Coronary artery (tissue), 2 donors: Measurements from ENCODE around the gene TRIM22.
A peak's percentile ranks its signal among the peaks of the same experiment; 100 is the strongest.
"Not testable (repeated sequence)": the region's sequence is repeated elsewhere in the genome, so short reads cannot be mapped to it uniquely, and the experiment has no call there.

Experiments used
- DNase-seq: peaks from one replicate; pipeline ENCODE4 v3.0.0-alpha.2; 2017; ENCODE audit warnings: low spot score
- H3K27ac ChIP-seq, 2 donors: fragments of 200-600 bp; sonication (generic); one replicate each; pipeline ENCODE4 v1.5.1; 2016 to 2019
- H3K4me3 ChIP-seq: fragments of 200-600 bp; sonication (generic); 2 replicates; pipeline ENCODE4 v1.5.1; 2016; ENCODE audit warnings: mild to moderate bottlenecking, moderate library complexity
- CTCF ChIP-seq: fragments of 200-600 bp; sonication (generic); IDR thresholded peaks from one replicate; pipeline ENCODE4 v1.5.1; 2019; ENCODE audit warnings: antibody characterized with exemption

The TRIM22 gene

GRCh38 chr11:5689551-5689983 is at the start of gene TRIM22:
TRIM22 (plus strand) TSS chr11:5689790; CDS start chr11:5696233, 6,443 bp downstream.
- no peak for TF ChIP-seq CTCF
- peak within 1 kb of the TSS; percentile 64 for H3K4me3 ChIP-seq
- peak within 1 kb of the TSS; percentile 85 to 89 for H3K27ac ChIP-seq
- DNase-seq = no peak

DNA sequence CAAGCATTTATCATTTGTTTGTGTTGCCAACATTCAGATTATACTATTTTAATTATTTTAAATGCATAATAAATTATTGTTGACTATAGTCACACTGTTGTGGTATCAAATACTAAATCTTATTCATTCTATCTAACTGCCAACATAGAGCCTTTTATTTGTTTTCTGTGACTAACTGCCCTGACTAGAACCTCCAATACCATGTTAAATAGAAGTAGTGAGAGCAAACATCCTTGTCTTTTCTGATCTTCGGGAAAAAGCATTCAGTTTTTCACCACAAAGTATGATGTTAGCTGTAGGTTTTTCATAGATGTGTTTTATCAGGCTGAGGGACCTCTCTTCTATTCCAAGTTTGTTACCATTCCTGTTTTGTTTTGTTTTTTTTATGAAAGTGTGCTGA is 49.6 kb upstream of the TRIM22 start:
- no peak for DNase-seq
- no peak overlapping the region for H3K27ac ChIP-seq
- TF ChIP-seq CTCF = no peak
- H3K4me3 ChIP-seq = no peak overlapping the region

GRCh38 chr11:5643585-5643984 is 46.0 kb upstream of the TRIM22 start:
- no peak overlapping the region for H3K27ac ChIP-seq
- TF ChIP-seq CTCF = no peak
- H3K4me3 ChIP-seq = no peak overlapping the region
- no peak for DNase-seq

- no peak for TF ChIP-seq CTCF
- no peak overlapping the region for H3K27ac ChIP-seq
Measured at GRCh38 chr11:5646139-5646538, 43.5 kb upstream of the TRIM22 start.

DNA sequence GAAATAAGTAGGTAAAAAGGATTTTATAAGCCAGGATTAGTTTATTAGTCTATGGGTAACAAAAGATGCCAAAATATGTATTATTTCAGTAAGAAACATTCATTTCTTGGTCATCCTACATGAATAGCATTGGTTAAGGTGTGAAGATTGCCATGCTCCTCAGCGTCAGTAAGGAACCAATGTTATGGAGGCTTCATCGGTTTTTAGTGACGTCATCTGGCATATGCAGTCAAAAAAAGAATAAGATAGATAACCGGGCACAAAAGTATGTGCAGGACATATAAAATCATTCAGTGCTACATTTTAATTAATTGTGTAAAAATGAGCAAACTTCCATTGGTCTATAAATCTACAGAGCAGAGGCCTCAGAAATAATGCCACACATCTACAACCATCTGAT is 34.1 kb upstream of the TRIM22 start:
- Histone ChIP-seq H3K4me3 (no peak overlapping the region), H3K27ac (no peak overlapping the region)
- DNase-seq = no peak
- no peak for TF ChIP-seq CTCF

More at GRCh38 chr11:5646139-5646538, 43.5 kb upstream of the TRIM22 start:
- no peak overlapping the region for H3K4me3 ChIP-seq
- DNase-seq = no peak

DNA sequence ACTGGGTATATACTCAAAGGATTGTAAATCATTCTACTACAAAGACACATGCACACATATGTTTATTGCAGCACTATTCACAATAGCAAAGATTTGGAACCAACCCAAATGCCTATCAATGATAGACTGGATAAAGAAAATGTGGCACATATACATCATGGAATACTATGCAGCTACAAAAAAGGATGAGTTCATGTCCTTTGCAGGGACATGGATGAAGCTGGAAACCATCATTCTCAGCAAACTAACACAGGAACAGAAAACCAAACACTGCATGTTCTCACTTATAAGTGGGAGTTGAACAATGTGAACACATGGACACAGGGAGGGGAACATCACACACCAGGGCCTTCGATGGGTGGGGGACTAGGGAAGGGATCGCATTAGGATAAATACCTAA is 32.6 kb upstream of the TRIM22 start:
- not testable (repeated sequence) for H3K4me3 ChIP-seq, H3K27ac ChIP-seq, DNase-seq

- Histone ChIP-seq H3K4me3 (no peak overlapping the region), H3K27ac (no peak overlapping the region)
- no peak for DNase-seq
- no peak for TF ChIP-seq CTCF
Measured at GRCh38 chr11:5658318-5658717, 31.3 kb upstream of the TRIM22 start.

DNA sequence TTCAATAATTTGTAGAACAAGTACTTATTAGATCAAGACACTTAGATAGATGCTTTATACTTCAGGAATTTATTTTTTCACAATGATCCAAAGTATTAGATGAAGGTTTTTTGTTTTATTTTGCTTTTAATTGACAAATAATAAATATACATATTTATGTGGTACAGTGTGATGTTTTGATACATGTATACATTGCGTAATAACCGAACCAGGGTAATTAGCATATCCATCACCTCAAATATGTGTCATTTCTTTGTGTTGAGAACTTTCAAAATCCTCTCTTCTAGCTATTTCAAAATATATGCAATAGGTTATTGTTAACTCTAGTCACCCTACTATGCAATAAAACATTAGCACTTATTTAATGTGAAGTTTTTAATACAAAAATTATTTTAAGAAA is 26.1 kb upstream of the TRIM22 start:
- no peak for DNase-seq
- TF ChIP-seq CTCF = no peak
- no peak overlapping the region for H3K27ac ChIP-seq
- no peak overlapping the region for H3K4me3 ChIP-seq
